HepG2 (cell line): ENCODE measurements around the gene C1QTNF1. TPM values are rescaled to one million over a fixed set of nuclear protein-coding genes. Genes with fewer than 3 reads are reported as not detected.

Experiments used
- ATAC-seq: fragments of 200-7000 bp; cut with Tn5 transposase; 3 replicates; pipeline ENCODE4 v1.9.1; 2020; ENCODE audit warnings: mild to moderate bottlenecking, moderate library complexity
- BruUV-seq: library from RNA; stranded (reverse); fragments of 400-500 nt; replicated peaks from 2 replicates; lab custom pipeline; 2021; lab: Mats Ljungman, UMichigan
- CTCF ChIA-PET: fragments of 300-600 bp; formaldehyde crosslinking; extraction: SDS; loops from one replicate; lab custom pipeline; 2021; ENCODE audit warnings: low total read pairs, inconsistent platforms, low intra/inter-chr PET ratio; lab: Yijun Ruan, JAX
- POLR2A ChIA-PET: fragments of 350-600 bp; sonication (Branson Sonifier 250); formaldehyde crosslinking; loops from one replicate; lab custom pipeline; 2020; ENCODE audit warnings: antibody characterized with exemption, inconsistent platforms; lab: Yijun Ruan, JAX
- DNase-seq: peaks from one replicate; pipeline ENCODE4 v3.0.0-alpha.2; 2015; ENCODE audit warnings: low spot score
- FAIRE-seq: peaks from 3 replicates; lab custom pipeline; 2011; peaks lifted over from hg19 to GRCh38; lab: Jason Lieb, UNC
- H2AFZ ChIP-seq: one replicate; pipeline ENCODE4 v1.6.1; 2011; ENCODE audit warnings: low read length, inconsistent platforms
- H3K27ac ChIP-seq: fragments of 300-600 bp; 3 replicates; pipeline ENCODE4 v1.8.0; 2011; ENCODE audit warnings: mixed run types, mild to moderate bottlenecking, mixed read lengths, low read length, inconsistent platforms; ENCODE audit not compliant: insufficient read depth; ENCODE audit errors: extremely low read length
- H3K27me3 ChIP-seq, 2 experiments: fragments of 200-600 bp in 1 of 2; 2 replicates in 1 of 2; 3 replicates in 1 of 2; pipeline versions ENCODE4 v1.6.0 to v1.8.0; 2011; ENCODE audit warnings: low read length in 2 of 2, mild to moderate bottlenecking in 2 of 2, moderate library complexity in 2 of 2, inconsistent platforms in 1 of 2; ENCODE audit not compliant: insufficient read depth in 2 of 2, control insufficient read depth in 1 of 2
- H3K36me3 ChIP-seq, 2 experiments: fragments of 200-600 bp in 1 of 2; replicated peaks in 1 of 2; 2 replicates in 1 of 2; 3 replicates in 1 of 2; pipeline versions ENCODE4 v1.5.1 to v1.8.0; 2011; ENCODE audit warnings: low read length in 2 of 2, inconsistent platforms in 1 of 2; ENCODE audit not compliant: insufficient read depth in 2 of 2, control insufficient read depth in 1 of 2
- H3K4me1 ChIP-seq: 2 replicates; pipeline ENCODE4 v1.5.1; 2012; ENCODE audit warnings: low read length, inconsistent platforms; ENCODE audit not compliant: insufficient read depth
- H3K4me2 ChIP-seq: 2 replicates; pipeline ENCODE4 v1.6.0; 2011; ENCODE audit warnings: low read depth, low read length, inconsistent platforms
- H3K4me3 ChIP-seq, 3 experiments: fragments of 200-600 bp in 1 of 3; sonication (generic), shearing (Covaris generic) in 1 of 3; replicated peaks in 1 of 3; 2 replicates each; pipeline ENCODE4 v1.5.1; 2011 to 2016; ENCODE audit warnings: low read length in 3 of 3, inconsistent platforms in 2 of 3, low read depth in 2 of 3, mild to moderate bottlenecking in 2 of 3, control low read depth in 1 of 3, mixed read lengths in 1 of 3; ENCODE audit not compliant: insufficient read depth in 1 of 3
- H3K79me2 ChIP-seq: one replicate; pipeline ENCODE4 v1.6.1; 2011; ENCODE audit warnings: low read length, inconsistent platforms; ENCODE audit not compliant: insufficient read depth
- H3K9ac ChIP-seq: 2 replicates; pipeline ENCODE4 v1.6.0; 2011; ENCODE audit warnings: mild to moderate bottlenecking, low read depth, low read length, inconsistent platforms; ENCODE audit not compliant: insufficient read depth
- H3K9me3 ChIP-seq: 2 replicates; pipeline ENCODE4 v1.5.1; 2012; ENCODE audit warnings: mild to moderate bottlenecking, low read length
- H4K20me1 ChIP-seq: 2 replicates; pipeline ENCODE4 v1.6.0; 2011; ENCODE audit warnings: inconsistent platforms, mild to moderate bottlenecking, low read length, moderate library complexity; ENCODE audit not compliant: insufficient read depth
- DRAP1 ChIP-seq: IDR thresholded peaks from 2 replicates; pipeline ENCODE4 v1.6.1; 2016; ENCODE audit warnings: missing genetic modification reagents, missing compliant biosample characterization
- EZH2 ChIP-seq: conservative IDR thresholded peaks from 2 replicates; pipeline ENCODE4 v1.6.1; 2012; ENCODE audit warnings: mild to moderate bottlenecking, low read depth, low read length, moderate library complexity
- RFX1 ChIP-seq: fragments of 450-650 bp; IDR thresholded peaks from 2 replicates; pipeline ENCODE4 v1.6.1; 2017
- ZNF343 ChIP-seq: sonication (generic); formaldehyde crosslinking; IDR thresholded peaks from 2 replicates; pipeline ENCODE4 v1.4.0; 2020; ENCODE audit warnings: mild to moderate bottlenecking, missing genetic modification reagents
- ZNF788 ChIP-seq: sonication (generic); formaldehyde crosslinking; IDR thresholded peaks from 2 replicates; pipeline ENCODE4 v1.5.0; 2020; ENCODE audit warnings: mild to moderate bottlenecking, missing genetic modification reagents, borderline replicate concordance
- WGBS: methylation state at CpG from one replicate; pipeline ENCODE4 v1.1.6; 2017; ENCODE audit warnings: low lambda C conversion rate; 5-methylcytosine and 5-hydroxymethylcytosine counted together
- in situ Hi-C: cut with HindIII; loops from 2 replicates; pipeline ENCODE4 v1.10.0; 2017; ENCODE audit warnings: low pct_unique_long_range_greater_than_20kb; ENCODE audit not compliant: extremely low pct_ligation_motif_present
- intact Hi-C: fragments of 100-400 bp; cut with micrococcal nuclease; formaldehyde crosslinking; loops from one replicate; pipeline ENCODE4 v1.10.0; 2022; ENCODE audit not compliant: unreplicated experiment
- polyA plus RNA-seq, 8 experiments: library from polyadenylated mRNA; depleted of rRNA in 3 of 8; stranded (reverse) in 7 of 8; unstranded in 1 of 8; fragments of >200 nt; fragmentation: Illumina TruSeq in 4 of 8; extraction: Trizol in 4 of 8; gene quantifications; 2 replicates each; pipeline versions ENCODE4 v1.2.1 to v1.2.3, GENCODE V29; 2011 to 2016; ENCODE audit warnings: low read depth in 4 of 8, missing spikeins in 1 of 8, mixed read lengths in 1 of 8; ENCODE audit not compliant: insufficient read depth in 1 of 8
- total RNA-seq, 5 experiments: library from RNA; depleted of rRNA; stranded (reverse); fragments of >200 nt; fragmentation: Illumina TruSeq; extraction: Trizol; gene quantifications; 2 replicates each; pipeline ENCODE4 v1.2.3, GENCODE V29; 2016; ENCODE audit warnings: low read depth in 1 of 5

Gene C1QTNF1
- total and polyA plus RNA-seq, 2 of the 13 experiments (the other 11 are each of a cell fraction or from before 2014, with no cell fraction given): 0.18 to 0.86 TPM

- ATAC-seq: no peak
- FAIRE-seq: no peak
These were observed 62.8 kb downstream of the C1QTNF1 start for GRCh38 chr17:79086609-79087427.

More at GRCh38 chr17:79086609-79087427, 62.8 kb downstream of the C1QTNF1 start:
- H3K4me2 ChIP-seq: no peak overlapping the region
- POLR2A ChIA-PET: interaction anchor here (1.0 to 1.8 kb wide), 4 partner anchors 12 to 77 kb away, joined by 3 to 8 read pairs (median 4); partner anchors contain the start of genes CANT1 and ENGASE
- no peak overlapping the region for H3K27ac ChIP-seq
- peak; percentile 11; the same call in 1 of the 2 replicates for TF ChIP-seq ZNF788
- TF ChIP-seq EZH2: no peak
- no peak for TF ChIP-seq RFX1
- TF ChIP-seq DRAP1 (CRISPR knock-in tag): no peak
- no peak for TF ChIP-seq ZNF343 (CRISPR knock-in tag)
- CTCF ChIA-PET: interaction anchor here (1.1 to 1.6 kb wide), 3 partner anchors 302 to 314 kb away, joined by 3 to 36 read pairs (median 15); no protein-coding TSS in a partner anchor
- no peak overlapping the region for H2AFZ ChIP-seq
- peaks cover 11% of the 10 kb centered on the region; the same call in 1 of the 2 replicates for H4K20me1 ChIP-seq
- no peak overlapping the region for H3K4me3 ChIP-seq
- H3K36me3 ChIP-seq: peaks cover 16 to 20% of the 10 kb centered on the region in 2 experiments; a peak in 4 of 5 replicates
- H3K27me3 ChIP-seq: peaks cover 2 to 14% of the 10 kb centered on the region in 2 experiments; a peak in 3 of 5 replicates
- 88% methylated on average over 28 of the region's 33 CpGs for WGBS
- H3K79me2 ChIP-seq: no peaks in the 10 kb centered on the region
- no peaks in the 10 kb centered on the region for H3K9me3 ChIP-seq
- DNase-seq: no peak
- H3K9ac ChIP-seq: no peak overlapping the region
- in situ Hi-C loops: loop anchor here (5.0 kb wide), 1 partner anchor 300 kb away; no protein-coding TSS in a partner anchor
- BruUV-seq: no TSS peak
- H3K4me1 ChIP-seq: no peaks in the 10 kb centered on the region
- intact Hi-C loops: loop anchor here (1.0 kb wide), 1 partner anchor 306 kb away; no protein-coding TSS in a partner anchor
